K562 (cell line): ENCODE measurements around the gene SEMA3F. TPM values are rescaled to one million over a fixed set of nuclear protein-coding genes. Genes with fewer than 3 reads are reported as not detected.
A peak's percentile ranks its signal among the peaks of the same experiment; 100 is the strongest.

ENCODE experiments used
- ATF1 ChIP-seq, 2 experiments: fragments of 450-650 bp in 1 of 2; IDR thresholded peaks; 2 replicates each; pipeline ENCODE4 v1.6.1; 2016; ENCODE audit warnings: missing compliant biosample characterization in 1 of 2, missing genetic modification characterization in 1 of 2
- ATF2 ChIP-seq: sonication (generic); formaldehyde crosslinking; IDR thresholded peaks from 2 replicates; pipeline ENCODE4 v1.8.1; 2022; ENCODE audit warnings: missing genetic modification reagents
- BACH1 ChIP-seq: fragments of 200-800 bp; sonication (Bioruptor generic); IDR thresholded peaks from 2 replicates; pipeline ENCODE4 v1.6.1; 2016; ENCODE audit warnings: missing genetic modification characterization, missing compliant biosample characterization
- BCLAF1 ChIP-seq, 2 experiments: fragments of 450-650 bp in 1 of 2; IDR thresholded peaks; 2 replicates each; pipeline ENCODE4 v1.6.1; 2011 to 2017; ENCODE audit warnings: low read depth in 2 of 2, antibody characterized with exemption in 1 of 2, borderline replicate concordance in 1 of 2, low read length in 1 of 2, mild to moderate bottlenecking in 1 of 2, mixed read lengths in 1 of 2; ENCODE audit not compliant: control insufficient read depth in 1 of 2
- CGGBP1 ChIP-seq: fragments of 250-450 bp; sonication (Bioruptor Pico); IDR thresholded peaks from 2 replicates; pipeline ENCODE4 v1.9.0; 2021; ENCODE audit warnings: mild to moderate bottlenecking
- CXXC5 ChIP-seq: fragments of 250-450 bp; sonication (Bioruptor Pico); IDR thresholded peaks from 2 replicates; pipeline ENCODE4 v1.8.0; 2022; ENCODE audit warnings: inconsistent platforms, mild to moderate bottlenecking, moderate library complexity
- E2F1 ChIP-seq: sonication (generic); formaldehyde crosslinking; IDR thresholded peaks from 2 replicates; pipeline ENCODE4 v1.8.1; 2023; ENCODE audit warnings: mild to moderate bottlenecking, missing genetic modification reagents, moderate library complexity
- EZH2 ChIP-seq: IDR thresholded peaks from 2 replicates; pipeline ENCODE4 v1.6.1; 2012; ENCODE audit warnings: low read depth, mild to moderate bottlenecking, inconsistent platforms, low read length, borderline replicate concordance
- GATAD2A ChIP-seq: fragments of 450-650 bp; IDR thresholded peaks from 2 replicates; pipeline ENCODE4 v1.6.1; 2017
- HCFC1 ChIP-seq: IDR thresholded peaks from 2 replicates; pipeline ENCODE4 v1.6.1; 2012; ENCODE audit warnings: low read depth, low read length, improper control_type of control experiment
- MEIS2 ChIP-seq: fragments of 450-650 bp; IDR thresholded peaks from 2 replicates; pipeline ENCODE4 v1.6.1; 2014; ENCODE audit warnings: mild to moderate bottlenecking; ENCODE audit not compliant: partially characterized antibody
- NR2C2 ChIP-seq, 2 experiments: fragments of 200-800 bp in 1 of 2; sonication (Bioruptor generic) in 1 of 2; sonication (generic) in 1 of 2; formaldehyde crosslinking in 1 of 2; IDR thresholded peaks; 2 replicates each; pipeline versions ENCODE4 v1.6.1 to v1.8.0; 2016 to 2022; ENCODE audit warnings: mild to moderate bottlenecking in 1 of 2, missing compliant biosample characterization in 1 of 2, missing genetic modification characterization in 1 of 2, missing genetic modification reagents in 1 of 2
- RBM14 ChIP-seq: fragments of 200-400 bp; formaldehyde crosslinking; IDR thresholded peaks from 2 replicates; pipeline ENCODE4 v1.6.1; 2018; ENCODE audit warnings: low read depth, mild to moderate bottlenecking, low read length, moderate library complexity, borderline replicate concordance; ENCODE audit not compliant: insufficient read depth
- SMARCC2 ChIP-seq: fragments of 450-650 bp; IDR thresholded peaks from 2 replicates; pipeline ENCODE4 v1.6.1; 2017; ENCODE audit warnings: antibody characterized with exemption, moderate library complexity, mild to moderate bottlenecking, low read depth
- TCFL5 ChIP-seq: fragments of 250-450 bp; sonication (Bioruptor Pico); conservative IDR thresholded peaks from 2 replicates; pipeline ENCODE4 v1.6.1; 2021; ENCODE audit warnings: mild to moderate bottlenecking, moderate library complexity, matching md5 sums
- ZKSCAN3 ChIP-seq: fragments of 250-450 bp; sonication (Bioruptor Pico); IDR thresholded peaks from 2 replicates; pipeline ENCODE4 v1.4.0; 2020
- ZNF511 ChIP-seq: sonication (generic); formaldehyde crosslinking; IDR thresholded peaks from 2 replicates; pipeline ENCODE4 v1.8.0; 2022; ENCODE audit warnings: mild to moderate bottlenecking, missing genetic modification reagents
- ZNF583 ChIP-seq: fragments of 250-450 bp; sonication (Bioruptor Pico); IDR thresholded peaks from 2 replicates; pipeline ENCODE4 v1.4.0; 2020
- polyA plus RNA-seq, 8 experiments: library from polyadenylated mRNA; depleted of rRNA in 4 of 8; stranded (reverse) in 5 of 8; unstranded in 3 of 8; fragments of >200 nt; fragmentation: Nextera tagmentation in 2 of 8; fragmentation: Illumina TruSeq in 1 of 8; extraction: Ambion mirVana in 2 of 8; extraction: Trizol in 1 of 8; gene quantifications; 2 replicates each; pipeline versions ENCODE4 v1.2.1 to v1.2.3, GENCODE V29; 2011 to 2014; ENCODE audit warnings: inconsistent platforms in 1 of 8, missing spikeins in 1 of 8
- total RNA-seq, 7 experiments: library from RNA; depleted of rRNA in 6 of 7; stranded (reverse); fragments of >200 nt in 6 of 7; fragmentation: Illumina TruSeq in 2 of 7; extraction: Trizol in 2 of 7; gene quantifications; 2 replicates each; pipeline versions ENCODE4 v1.2.1 to v1.2.3, GENCODE V29; 2011 to 2021; ENCODE audit warnings: low replicate concordance in 1 of 7

Gene SEMA3F
- total and polyA plus RNA-seq, 9 of the 15 experiments (the other 6 are each of a cell fraction or from before 2014, with no cell fraction given) = 0.58 to 3.0 (median 2.0) TPM; not detected in 2

- TF ChIP-seq BCLAF1 (IDR thresholded peaks at IDR 0.05; ENCODE audit: borderline replicate concordance in 1 of 2, control insufficient read depth in 1 of 2, low read depth in 2 of 2, low read length in 1 of 2) (peak in 1 of 2 experiments; percentile 91; a peak in 2 of 4 replicates), CGGBP1 (CRISPR knock-in tag) (no peak; the same call in 1 of the 2 replicates), CXXC5 (peak; percentile 83), NR2C2 (CRISPR knock-in tag; IDR thresholded peaks at IDR 0.05) (no peak), NR2C2 (tag; IDR thresholded peaks at IDR 0.05) (peak; percentile 16; the same call in 1 of the 2 replicates), RBM14 (no peak), EZH2 (no peak), BACH1 (tag) (no peak), HCFC1 (peak; percentile 72), ZNF511 (CRISPR knock-in tag) (peak; percentile 32; the same call in 1 of the 2 replicates), E2F1 (CRISPR knock-in tag) (peak; percentile 79; the same call in 1 of the 2 replicates), ZNF583 (CRISPR knock-in tag) (no peak), ATF2 (CRISPR knock-in tag) (no peak), MEIS2 (no peak), GATAD2A (0 out of 2 replicates have a peak, but pooled peaks have one; percentile 3), TCFL5 (no peak), ATF1 (CRISPR knock-in tag; IDR thresholded peaks at IDR 0.05) (no peak), ATF1 (tag; IDR thresholded peaks at IDR 0.05) (peak; percentile 34; the same call in 1 of the 2 replicates), SMARCC2 (no peak), ZKSCAN3 (CRISPR knock-in tag) (no peak)
Measured at GRCh38 chr3:50227390-50228183, 72.5 kb downstream of the SEMA3F start (continued).
